ENCODE results near the gene ISL1.

DNA sequence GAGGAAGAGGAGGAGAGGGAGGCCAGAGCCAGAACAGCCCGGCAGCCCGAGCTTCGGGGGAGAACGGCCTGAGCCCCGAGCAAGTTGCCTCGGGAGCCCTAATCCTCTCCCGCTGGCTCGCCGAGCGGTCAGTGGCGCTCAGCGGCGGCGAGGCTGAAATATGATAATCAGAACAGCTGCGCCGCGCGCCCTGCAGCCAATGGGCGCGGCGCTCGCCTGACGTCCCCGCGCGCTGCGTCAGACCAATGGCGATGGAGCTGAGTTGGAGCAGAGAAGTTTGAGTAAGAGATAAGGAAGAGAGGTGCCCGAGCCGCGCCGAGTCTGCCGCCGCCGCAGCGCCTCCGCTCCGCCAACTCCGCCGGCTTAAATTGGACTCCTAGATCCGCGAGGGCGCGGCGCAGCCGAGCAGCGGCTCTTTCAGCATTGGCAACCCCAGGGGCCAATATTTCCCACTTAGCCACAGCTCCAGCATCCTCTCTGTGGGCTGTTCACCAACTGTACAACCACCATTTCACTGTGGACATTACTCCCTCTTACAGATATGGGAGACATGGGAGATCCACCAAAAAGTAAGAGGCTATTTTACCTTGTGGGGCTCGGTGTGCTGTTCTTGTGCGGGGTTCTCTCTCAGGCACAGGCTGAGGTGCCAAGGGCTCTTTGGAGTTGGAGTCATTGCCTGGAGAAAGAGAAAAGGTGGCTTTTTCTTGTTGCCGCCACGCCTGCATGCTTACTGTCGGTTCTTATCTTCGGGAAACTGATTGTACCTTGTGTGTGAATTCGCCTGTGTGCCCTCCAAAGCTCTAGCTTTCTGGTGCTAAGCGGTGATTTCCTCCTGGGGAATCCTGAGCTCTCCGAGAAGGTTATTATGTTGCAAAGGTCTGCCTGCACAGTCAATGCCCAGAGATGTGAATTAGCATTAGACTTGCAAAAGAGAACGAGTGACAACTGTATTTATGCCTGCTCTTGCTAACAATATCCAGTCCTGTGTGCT lies at the start of gene ISL1:
- TF ChIP-seq POLR2A (IDR thresholded peaks at IDR 0.05) (peak in 1 of 2 donors; percentile 50), CTCF (IDR thresholded peaks at IDR 0.05) (no peak)

All from thyroid gland (tissue), 4 donors.